Activated CD4-positive, CD25-positive, alpha-beta regulatory T cell (primary cell): ENCODE measurements around the gene EXOC6B.

Experiments used
- DNase-seq, 4 experiments: peaks; one replicate each; lab custom pipeline; 2025; lab: John Stamatoyannopoulos, UW

EXOC6B gene

GRCh38 chr2:72350852-72351251, 475.0 kb downstream of the EXOC6B start:
- DNase-seq: no peak

DNA sequence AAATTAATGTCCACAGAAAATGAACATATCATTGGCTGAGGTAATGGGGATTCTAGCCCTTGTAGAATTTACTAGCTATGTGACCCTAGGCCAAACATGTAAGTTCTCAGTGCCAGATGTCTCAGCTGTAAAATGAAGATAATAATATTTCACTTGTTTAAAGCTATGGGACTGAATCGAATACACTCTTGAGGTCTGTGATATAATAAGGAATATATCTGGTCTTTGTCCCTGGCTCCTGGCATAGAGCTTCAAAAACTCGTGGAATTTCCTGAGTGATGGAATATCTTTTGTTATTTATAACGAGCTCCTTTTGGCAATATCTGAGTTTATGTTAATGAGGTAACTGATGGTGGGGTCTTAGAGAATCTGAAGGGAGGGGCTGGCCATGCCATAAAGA, 476.8 kb downstream of the EXOC6B start:
- no peak for DNase-seq

- no peak for DNase-seq
Measured at GRCh38 chr2:72347081-72347480, 478.8 kb downstream of the EXOC6B start.

GRCh38 chr2:72341639-72342038, 484.2 kb downstream of the EXOC6B start:
- DNase-seq: no peak

DNA sequence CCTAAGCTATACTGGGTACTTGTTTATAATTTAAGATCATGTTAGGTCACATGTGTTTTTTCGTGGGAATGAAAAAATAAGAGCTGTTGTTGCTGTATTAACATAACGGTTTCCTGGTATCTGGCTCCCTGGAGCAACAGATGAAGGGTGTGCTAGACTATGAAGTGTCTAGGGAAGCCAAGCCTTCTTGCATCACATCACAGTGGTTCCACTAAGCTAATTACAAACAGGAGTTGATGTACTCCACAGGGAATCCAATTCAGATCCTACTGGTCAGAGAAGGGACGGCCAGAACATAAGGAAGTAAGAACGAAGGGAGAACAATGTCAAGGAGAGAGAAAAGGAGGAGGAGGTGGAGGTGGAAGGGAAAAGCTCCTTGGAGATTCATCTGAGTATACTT, 485.2 kb downstream of the EXOC6B start:
- no peak for DNase-seq

DNA sequence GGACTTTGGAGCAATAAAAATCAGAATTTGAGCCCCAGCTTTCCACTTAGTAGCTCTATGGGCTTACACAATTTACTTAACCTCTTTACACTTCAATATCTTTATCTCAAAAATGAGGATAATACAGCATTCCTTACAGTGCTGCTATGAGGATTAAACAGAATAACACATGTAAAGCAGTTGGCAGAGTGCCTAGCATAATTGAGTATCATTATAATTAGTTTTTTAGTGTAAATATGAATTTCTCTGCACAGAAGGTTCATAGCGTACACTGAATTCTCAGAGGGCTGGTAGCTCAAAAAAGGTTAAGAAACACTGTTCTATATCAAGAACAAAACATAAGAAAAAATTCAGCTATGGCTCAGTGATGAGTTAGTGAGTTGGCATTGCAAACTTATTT, 487.8 kb downstream of the EXOC6B start:
- no peak for DNase-seq

- no peak for DNase-seq
Measured at GRCh38 chr2:72332720-72333119, 493.1 kb downstream of the EXOC6B start.

- DNase-seq: no peak
Measured at GRCh38 chr2:72330652-72331051, 495.2 kb downstream of the EXOC6B start.

- DNase-seq: no peak
Measured at GRCh38 chr2:72326759-72327158, 499.1 kb downstream of the EXOC6B start.

- DNase-seq: no peak
Measured at GRCh38 chr2:72325592-72326422, 500.0 kb downstream of the EXOC6B start.

GRCh38 chr2:72316774-72317173, 509.1 kb downstream of the EXOC6B start:
- no peak for DNase-seq

DNA sequence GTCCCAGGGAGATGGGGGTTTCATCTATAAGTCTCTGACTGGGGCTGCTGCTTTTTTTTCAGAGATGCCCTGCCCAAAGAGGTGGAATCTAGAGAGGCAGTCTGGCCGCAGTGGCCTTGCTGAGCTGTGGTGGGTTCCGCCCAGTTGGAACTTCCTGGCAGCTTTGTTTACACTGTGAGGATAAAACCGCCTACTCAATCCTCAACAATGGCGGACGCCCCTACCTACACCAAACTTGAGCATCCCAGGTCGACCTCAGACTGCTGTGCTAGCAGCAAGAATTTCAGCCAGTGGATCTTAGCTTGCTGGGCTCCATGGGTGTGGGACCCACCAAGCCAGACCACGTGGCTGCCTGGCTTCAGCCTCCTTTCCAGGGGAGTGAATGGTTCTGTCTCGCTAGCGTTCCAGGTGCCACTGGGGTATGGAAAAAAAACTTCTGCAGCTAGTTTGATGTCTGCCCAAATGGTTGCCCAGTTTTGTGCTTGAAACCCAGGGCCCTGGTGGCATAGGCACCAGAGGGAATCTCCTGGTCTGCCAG, 525.6 kb downstream of the EXOC6B start:
- no peak for DNase-seq

- DNase-seq: no peak
Measured at GRCh38 chr2:72293620-72294019, 532.2 kb downstream of the EXOC6B start.

- DNase-seq: no peak
Measured at GRCh38 chr2:72292433-72292832, 533.4 kb downstream of the EXOC6B start.

GRCh38 chr2:72291059-72291458, 534.8 kb downstream of the EXOC6B start:
- no peak for DNase-seq

GRCh38 chr2:72289736-72290135, 536.1 kb downstream of the EXOC6B start:
- no peak for DNase-seq

DNA sequence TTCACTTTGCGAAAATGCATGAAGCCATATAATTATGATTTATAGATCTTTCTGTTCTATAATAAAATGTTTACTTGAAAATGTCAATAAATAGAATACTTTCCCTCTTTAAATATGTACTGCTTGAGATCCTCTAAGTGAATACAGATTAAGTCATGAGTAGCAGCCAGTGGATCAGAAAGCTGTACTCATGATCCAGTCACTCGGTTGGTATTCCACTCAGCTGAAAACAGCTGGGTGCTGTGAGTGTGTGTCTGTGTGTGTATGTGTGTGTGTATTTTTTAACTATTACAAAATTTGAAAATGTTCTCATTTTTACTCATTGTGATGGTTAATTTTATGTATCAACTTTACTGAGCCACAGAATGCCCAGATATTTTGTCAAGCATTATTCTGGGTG, 536.5 kb downstream of the EXOC6B start:
- DNase-seq: no peak

GRCh38 chr2:72278046-72278445, 547.8 kb downstream of the EXOC6B start:
- DNase-seq: no peak

DNA sequence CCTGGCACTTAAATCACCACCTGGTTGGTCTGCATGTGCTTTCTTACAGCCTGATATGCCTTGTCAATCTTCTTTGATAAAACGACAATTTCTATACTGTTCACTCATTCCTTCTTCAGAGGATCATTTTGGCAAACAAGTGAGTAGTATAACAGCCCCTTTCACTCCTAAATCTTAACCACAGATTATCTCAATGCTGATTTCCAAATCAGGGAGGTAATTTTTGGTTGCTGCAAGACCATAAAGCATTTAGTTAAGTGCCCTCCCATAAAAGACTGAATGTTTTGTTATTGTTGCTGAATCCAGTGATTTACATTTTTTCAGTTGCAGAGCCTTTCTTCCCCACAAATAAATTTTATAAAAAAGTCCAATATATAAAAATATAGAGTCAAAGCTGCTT, 549.0 kb downstream of the EXOC6B start:
- DNase-seq: no peak

DNA sequence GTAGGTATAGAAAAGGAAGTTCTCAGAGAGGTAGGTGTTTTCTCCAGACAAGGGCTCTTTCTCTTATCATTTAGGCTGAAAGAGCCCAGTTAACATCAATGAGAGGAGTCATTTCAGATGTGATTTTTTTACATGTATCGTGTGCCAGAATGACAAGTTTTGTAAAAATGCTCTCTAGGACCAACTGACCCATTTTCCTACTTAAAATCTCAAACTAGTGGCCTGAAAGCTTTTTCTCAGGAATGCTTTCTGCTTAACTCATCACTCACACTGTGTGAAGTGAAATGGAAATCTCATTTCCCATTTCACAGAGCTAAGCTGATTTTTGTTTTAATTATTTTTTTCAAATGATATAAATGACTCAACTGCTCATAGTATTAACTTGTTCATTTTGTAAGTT, 549.5 kb downstream of the EXOC6B start:
- DNase-seq: no peak

DNA sequence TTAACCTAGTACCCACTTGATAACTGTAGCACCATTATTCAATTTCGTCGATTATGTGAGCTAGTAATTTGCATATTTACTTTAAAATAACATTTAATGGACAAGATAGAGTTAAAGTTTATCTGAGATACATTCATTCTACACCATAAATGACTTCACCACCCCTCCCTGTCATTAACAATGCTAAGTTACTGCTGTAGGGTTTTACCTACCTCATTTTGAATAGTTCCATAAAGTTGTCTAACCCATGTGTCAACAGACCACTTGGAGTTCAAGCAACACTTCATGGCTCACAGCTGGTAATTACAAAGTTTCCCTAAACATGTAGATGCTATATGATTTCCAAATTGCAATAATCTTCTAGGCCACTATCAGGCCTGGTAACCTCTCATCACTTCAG, 550.7 kb downstream of the EXOC6B start:
- no peak for DNase-seq

GRCh38 chr2:72274380-72274797, 551.4 kb downstream of the EXOC6B start:
- no peak for DNase-seq

- DNase-seq: no peak
Measured at GRCh38 chr2:72273384-72273783, 552.4 kb downstream of the EXOC6B start.
